ENCODE measurements around the gene ADI1. TPM values are rescaled to one million over a fixed set of nuclear protein-coding genes. Genes with fewer than 3 reads are reported as not detected.

Gene ADI1
- total RNA-seq, 4 donors from 2014 or later: 90.0 to 130 (median 96.9) TPM

DNA sequence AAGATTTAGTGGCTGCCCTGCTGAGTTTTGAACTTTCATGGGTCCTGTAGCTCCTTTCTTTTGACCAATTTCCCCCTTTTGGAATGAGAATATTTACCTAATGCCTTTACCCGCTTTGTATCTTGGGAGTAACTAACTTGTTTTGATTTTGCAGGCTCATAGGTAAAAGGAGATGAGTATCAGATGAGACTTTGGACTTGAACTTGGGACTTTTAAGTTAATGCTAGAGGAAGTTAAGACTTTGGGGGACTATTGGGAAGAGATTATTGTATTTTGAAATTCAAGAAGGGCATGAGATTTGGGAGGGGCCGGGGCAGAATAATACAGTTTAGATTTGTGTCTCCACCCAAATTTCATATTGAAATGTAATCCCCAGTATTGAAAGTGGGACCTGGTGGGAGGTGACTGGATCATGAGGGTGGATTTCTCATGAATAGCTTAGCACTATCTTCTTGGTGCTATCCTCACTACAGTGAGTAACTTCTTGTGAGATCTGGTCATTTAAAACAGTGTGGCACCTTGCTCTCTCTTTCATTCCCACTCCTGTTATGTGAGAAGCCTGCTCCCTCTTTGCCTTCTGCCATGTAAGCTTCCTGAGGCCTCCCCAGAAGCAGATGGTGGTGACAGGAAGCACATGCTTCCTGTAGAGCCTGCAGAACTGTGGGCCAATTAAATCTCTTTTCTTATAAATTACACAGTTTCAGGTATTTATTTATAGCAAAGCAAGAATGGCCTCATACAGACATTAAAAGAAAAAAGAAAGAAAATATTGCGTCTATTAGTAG lies 6.1 kb downstream of the ADI1 start:
- H3K9me3 ChIP-seq: no peaks in the 10 kb centered on the region
- no peak overlapping the region for H3K4me3 ChIP-seq
- peaks cover 25 to 57% (median 44%) of the 10 kb centered on the region in 4 donors for H3K36me3 ChIP-seq
- no peak overlapping the region for H3K27ac ChIP-seq (replicated peaks in 1 of 4)
- H3K27me3 ChIP-seq: no peaks in the 10 kb centered on the region
- TF ChIP-seq, protein P1, sequence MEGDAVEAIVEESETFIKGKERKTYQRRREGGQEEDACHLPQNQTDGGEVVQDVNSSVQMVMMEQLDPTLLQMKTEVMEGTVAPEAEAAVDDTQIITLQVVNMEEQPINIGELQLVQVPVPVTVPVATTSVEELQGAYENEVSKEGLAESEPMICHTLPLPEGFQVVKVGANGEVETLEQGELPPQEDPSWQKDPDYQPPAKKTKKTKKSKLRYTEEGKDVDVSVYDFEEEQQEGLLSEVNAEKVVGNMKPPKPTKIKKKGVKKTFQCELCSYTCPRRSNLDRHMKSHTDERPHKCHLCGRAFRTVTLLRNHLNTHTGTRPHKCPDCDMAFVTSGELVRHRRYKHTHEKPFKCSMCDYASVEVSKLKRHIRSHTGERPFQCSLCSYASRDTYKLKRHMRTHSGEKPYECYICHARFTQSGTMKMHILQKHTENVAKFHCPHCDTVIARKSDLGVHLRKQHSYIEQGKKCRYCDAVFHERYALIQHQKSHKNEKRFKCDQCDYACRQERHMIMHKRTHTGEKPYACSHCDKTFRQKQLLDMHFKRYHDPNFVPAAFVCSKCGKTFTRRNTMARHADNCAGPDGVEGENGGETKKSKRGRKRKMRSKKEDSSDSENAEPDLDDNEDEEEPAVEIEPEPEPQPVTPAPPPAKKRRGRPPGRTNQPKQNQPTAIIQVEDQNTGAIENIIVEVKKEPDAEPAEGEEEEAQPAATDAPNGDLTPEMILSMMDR (IDR thresholded peaks at IDR 0.05): no peak
- TF ChIP-seq POLR2AphosphoS5 (IDR thresholded peaks at IDR 0.05) (no peak), EP300 (IDR thresholded peaks at IDR 0.05) (no peak), POLR2A (IDR thresholded peaks at IDR 0.05; ENCODE audit: low read depth) (no peak)
- intact Hi-C loops (cut with DNase I): no loop called here
- DNase-seq (ENCODE audit: extremely low spot score): no peak
- 97% methylated on average over 3 of the region's 3 CpGs for WGBS
- H3K4me1 ChIP-seq: peaks cover 0 to 16% (median 11%) of the 10 kb centered on the region in 4 donors

DNA sequence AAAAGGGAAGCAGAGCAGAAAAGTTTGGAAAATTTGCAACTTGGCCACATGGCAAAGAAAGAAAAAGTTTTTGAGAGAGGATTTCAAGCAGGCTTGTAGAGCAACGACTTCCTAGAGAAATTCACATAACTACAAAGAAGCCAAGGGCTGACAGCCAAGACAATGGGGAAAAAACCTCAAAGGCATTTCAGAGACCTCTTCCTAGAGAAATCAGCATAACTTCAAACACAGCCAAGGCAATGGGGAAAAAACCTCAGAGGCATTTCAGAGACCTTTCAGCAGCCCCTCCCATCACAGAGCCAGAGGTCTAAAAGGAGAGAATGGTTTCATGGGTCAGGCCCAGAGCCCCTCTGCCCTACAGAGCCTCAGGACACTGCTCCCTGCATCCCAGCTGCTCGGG lies 7.2 kb downstream of the ADI1 start:
- Histone ChIP-seq H3K4me1 (peaks cover 0 to 5% (median 1%) of the 10 kb centered on the region in 4 donors), H3K27me3 (no peaks in the 10 kb centered on the region), H3K4me3 (no peak overlapping the region), H3K9me3 (no peaks in the 10 kb centered on the region), H3K36me3 (peaks cover 29 to 60% (median 47%) of the 10 kb centered on the region in 4 donors), H3K27ac (replicated peaks in 1 of 4) (no peak overlapping the region)
- no peak for DNase-seq (ENCODE audit: extremely low spot score)
- intact Hi-C loops (cut with DNase I): no loop called here
- TF ChIP-seq POLR2AphosphoS5 (IDR thresholded peaks at IDR 0.05) (no peak), POLR2A (IDR thresholded peaks at IDR 0.05; ENCODE audit: low read depth) (no peak), EP300 (IDR thresholded peaks at IDR 0.05) (no peak)
- TF ChIP-seq, protein P1 (IDR thresholded peaks at IDR 0.05): no peak
- WGBS: 78% methylated on average over 2 of the region's 2 CpGs

DNA sequence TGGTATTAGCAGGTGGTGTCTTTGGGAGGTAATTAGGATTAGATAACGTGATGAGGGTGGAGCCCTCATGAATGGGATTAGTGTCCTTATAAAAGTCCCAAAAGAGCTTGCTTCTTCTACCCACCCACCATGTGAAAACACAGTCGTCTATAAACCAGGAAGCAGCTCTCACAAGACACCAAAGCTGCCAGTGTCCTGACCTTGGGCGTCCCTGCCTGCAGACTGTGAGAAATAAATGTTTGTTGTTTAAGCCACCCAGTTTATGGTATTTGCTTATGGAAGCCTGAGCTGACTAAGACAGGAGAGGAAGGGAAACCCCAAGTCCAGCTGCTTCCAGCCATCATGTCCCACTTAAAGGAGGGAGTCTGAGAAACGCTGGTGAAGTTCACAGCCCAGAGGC lies 13.6 kb downstream of the ADI1 start:
- no peaks in the 10 kb centered on the region for H3K4me1 ChIP-seq
- H3K4me3 ChIP-seq: no peak overlapping the region
- no peaks in the 10 kb centered on the region for H3K27me3 ChIP-seq
- no peaks in the 10 kb centered on the region for H3K9me3 ChIP-seq
- TF ChIP-seq POLR2AphosphoS5 (IDR thresholded peaks at IDR 0.05) (no peak), EP300 (IDR thresholded peaks at IDR 0.05) (no peak), POLR2A (IDR thresholded peaks at IDR 0.05; ENCODE audit: low read depth) (no peak)
- TF ChIP-seq, protein P1 (IDR thresholded peaks at IDR 0.05): no peak
- WGBS: 75% methylated on average over 4 of the region's 4 CpGs
- intact Hi-C loops (cut with DNase I): no loop called here
- H3K36me3 ChIP-seq: peaks cover 22 to 77% (median 54%) of the 10 kb centered on the region in 4 donors
- H3K27ac ChIP-seq (replicated peaks in 1 of 4): no peak overlapping the region
- DNase-seq (ENCODE audit: extremely low spot score): no peak

DNA sequence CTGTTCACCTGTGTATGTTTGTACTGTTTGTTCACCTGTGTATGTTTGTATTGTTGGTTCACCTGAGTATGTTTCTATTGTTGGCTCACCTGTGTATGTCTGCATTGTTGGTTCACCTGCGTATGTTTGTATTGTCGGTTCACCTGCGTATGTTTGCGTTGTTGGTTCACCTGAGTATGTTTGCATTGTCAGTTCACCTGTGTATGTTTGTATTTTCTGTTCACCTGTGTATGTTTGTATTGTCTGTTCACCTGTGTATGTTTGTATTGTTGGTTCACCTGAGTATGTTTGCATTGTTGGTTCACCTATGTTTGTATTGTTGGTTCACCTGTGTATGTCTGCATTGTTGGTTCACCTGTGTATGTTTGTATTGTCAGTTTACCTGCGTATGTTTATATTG lies 14.6 kb downstream of the ADI1 start:
- TF ChIP-seq POLR2AphosphoS5 (IDR thresholded peaks at IDR 0.05) (no peak), EP300 (IDR thresholded peaks at IDR 0.05) (no peak), POLR2A (IDR thresholded peaks at IDR 0.05; ENCODE audit: low read depth) (no peak)
- TF ChIP-seq, protein P1 (IDR thresholded peaks at IDR 0.05): no peak
- intact Hi-C loops (cut with DNase I): no loop called here
- 87% methylated on average over 5 of the region's 5 CpGs for WGBS
- no peaks in the 10 kb centered on the region for H3K9me3 ChIP-seq
- no peaks in the 10 kb centered on the region for H3K27me3 ChIP-seq
- peaks cover 32 to 78% (median 56%) of the 10 kb centered on the region in 4 donors for H3K36me3 ChIP-seq
- no peaks in the 10 kb centered on the region for H3K4me1 ChIP-seq
- no peak for DNase-seq (ENCODE audit: extremely low spot score)
- no peak overlapping the region for H3K27ac ChIP-seq (replicated peaks in 1 of 4)
- H3K4me3 ChIP-seq: no peak overlapping the region

Data from esophagus muscularis mucosa (tissue), 4 donors.